GM19463 (cell line): Measurements from ENCODE around the gene SGIP1.
"Not testable (repeated sequence)": the region's sequence is repeated elsewhere in the genome, so short reads cannot be mapped to it uniquely, and the experiment has no call there.

Experiments
- ATAC-seq: cut with Tn5 transposase; IDR thresholded peaks from one replicate; pipeline ENCODE4 v1.9.1; 2021; ENCODE audit warnings: mild to moderate bottlenecking, moderate library complexity; ENCODE audit not compliant: unreplicated experiment

Gene SGIP1

DNA sequence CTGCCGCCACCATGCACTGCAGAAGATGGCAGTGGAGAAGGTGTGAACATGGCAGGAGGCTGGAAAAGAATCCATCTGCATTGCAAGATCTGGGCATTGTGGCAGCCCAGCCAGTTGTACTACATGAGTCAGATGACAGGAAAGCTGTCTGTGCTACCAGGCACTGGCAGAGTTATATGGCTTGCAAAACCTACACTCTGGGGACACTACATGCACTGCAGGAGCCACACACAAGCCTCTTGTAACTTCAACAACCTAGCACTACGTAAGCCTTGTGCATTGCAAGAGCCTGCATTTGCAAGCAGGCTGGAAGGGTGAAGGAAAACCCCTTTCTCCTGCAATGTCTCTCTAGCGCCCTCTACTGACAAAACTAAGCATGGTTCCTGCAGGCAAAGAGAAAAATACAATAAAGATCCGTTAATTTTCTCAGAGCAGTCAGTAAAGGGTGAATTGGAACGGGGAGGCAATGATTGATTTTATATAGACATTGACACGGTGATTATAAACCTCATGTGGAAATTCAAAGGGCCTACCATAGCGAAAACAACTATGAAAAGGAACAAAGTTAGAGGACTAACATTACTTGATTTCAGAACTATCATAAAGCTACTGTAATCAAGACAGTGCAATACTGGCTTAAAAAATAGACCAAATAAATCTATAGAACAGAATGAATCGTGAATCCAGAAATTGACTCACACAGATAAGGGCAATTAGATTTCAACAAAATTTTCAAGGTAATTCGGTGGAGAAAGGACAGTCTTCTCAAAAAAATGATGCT lies 192.1 kb downstream of the SGIP1 start:
- ATAC-seq: peak; percentile 75

GRCh38 chr1:66728021-66728420 lies 194.1 kb downstream of the SGIP1 start:
- no peak for ATAC-seq

DNA sequence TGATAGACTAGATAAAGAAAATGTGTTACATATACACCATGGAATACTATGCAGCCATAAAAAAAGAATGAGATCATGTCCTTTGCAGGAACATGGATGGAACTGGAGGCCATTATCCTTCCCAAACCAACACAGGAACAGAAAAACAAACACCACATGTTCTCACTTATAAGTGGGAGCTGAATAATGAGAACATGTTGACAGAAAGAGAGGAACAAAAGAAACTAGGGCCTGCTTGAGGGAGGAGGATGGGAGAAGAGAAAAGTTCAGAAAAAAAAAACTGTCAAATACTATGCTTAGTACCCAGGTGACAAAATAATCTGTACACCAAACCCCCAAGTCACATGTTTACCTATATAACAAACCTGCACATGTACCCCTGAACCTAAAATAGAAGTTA lies 194.8 kb downstream of the SGIP1 start:
- not testable (repeated sequence) for ATAC-seq

DNA sequence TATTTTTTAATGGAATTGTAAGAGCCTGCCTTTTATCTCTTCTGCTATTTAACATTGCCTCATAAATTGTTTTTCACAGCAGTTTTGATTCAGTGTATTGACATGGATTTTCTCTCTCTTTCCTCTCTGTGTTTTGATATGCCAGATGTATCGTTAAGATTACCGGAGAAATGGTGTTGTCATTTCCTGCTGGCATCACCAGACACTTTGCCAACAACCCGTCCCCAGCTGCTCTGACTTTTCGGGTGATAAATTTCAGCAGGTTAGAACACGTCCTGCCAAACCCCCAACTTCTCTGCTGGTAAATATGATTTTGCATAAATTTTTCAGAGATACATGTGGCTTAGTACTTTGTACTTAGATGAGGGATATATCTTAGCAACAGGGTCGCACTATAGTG lies 195.2 kb downstream of the SGIP1 start:
- no peak for ATAC-seq

DNA sequence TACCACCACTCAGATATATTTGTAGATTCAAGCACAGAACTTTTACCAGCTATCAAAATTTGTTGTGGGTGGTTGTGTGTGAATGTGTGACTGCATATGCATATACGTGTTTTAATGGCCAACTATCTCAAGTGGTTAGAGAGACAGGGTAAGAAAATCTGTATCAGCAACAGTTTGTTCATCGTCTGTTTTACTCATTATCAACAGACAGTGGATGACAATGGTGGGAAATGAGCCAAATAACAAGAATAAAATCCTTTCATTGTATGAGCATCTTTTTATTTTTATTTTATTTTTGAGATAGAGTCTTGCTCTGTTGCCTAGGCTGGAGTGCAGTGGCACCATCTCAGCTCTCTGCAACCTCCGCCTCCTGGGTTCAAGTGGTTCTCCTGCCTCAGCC lies 195.6 kb downstream of the SGIP1 start:
- no peak for ATAC-seq

GRCh38 chr1:66730462-66730861 lies 196.5 kb downstream of the SGIP1 start:
- ATAC-seq: no peak

GRCh38 chr1:66731170-66731865 lies 197.4 kb downstream of the SGIP1 start:
- ATAC-seq: peak; percentile 66

GRCh38 chr1:66732407-66733166 lies 198.6 kb downstream of the SGIP1 start:
- ATAC-seq: peak; percentile 56

DNA sequence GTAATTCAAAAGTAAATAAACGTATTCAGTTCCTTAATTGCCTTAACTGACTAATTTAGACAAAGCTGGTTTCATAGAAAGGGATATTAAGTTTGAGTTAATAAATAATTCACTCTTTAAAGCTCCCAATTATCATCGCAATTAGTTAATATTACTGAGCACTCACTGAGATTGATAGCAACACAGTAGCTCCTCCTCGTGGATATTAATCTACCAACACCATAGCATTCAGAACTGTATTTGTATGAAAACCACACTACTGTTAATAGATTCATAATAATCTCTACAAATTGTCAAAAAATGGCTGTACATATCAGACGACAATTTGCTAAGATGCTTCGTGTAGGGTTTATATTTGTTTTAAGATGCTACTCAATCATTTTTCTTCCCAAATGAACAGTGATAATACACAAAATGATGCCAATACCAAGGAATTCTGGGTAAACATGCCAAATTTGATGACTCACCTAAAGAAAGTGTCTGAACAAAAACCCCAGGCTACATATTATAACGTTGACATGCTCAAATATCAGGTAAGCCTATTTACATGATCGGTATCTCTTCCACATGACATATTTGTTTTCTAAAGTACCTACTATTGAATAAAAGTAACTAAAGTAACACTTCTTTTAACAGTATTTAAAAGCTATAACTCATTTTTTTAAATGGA lies 199.5 kb downstream of the SGIP1 start:
- ATAC-seq: no peak

DNA sequence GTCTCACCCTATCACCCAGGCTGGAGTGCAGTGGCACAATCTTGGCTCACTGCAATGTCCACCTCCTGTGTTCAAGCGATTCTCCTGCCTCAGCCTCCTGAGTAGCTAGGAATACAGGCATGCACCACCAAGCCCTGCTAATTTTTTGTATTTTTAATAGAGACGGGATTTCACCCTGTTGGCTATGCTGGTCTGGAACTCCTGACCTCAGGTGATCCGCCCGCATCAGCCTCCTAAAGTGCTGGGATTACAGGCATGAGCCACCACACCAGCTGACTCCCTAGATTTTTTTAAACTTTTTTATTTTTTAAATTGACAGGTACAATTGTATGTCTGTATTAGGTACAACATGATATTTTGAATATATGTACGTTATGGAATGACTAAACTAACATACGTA lies 200.6 kb downstream of the SGIP1 start:
- not testable (repeated sequence) for ATAC-seq

DNA sequence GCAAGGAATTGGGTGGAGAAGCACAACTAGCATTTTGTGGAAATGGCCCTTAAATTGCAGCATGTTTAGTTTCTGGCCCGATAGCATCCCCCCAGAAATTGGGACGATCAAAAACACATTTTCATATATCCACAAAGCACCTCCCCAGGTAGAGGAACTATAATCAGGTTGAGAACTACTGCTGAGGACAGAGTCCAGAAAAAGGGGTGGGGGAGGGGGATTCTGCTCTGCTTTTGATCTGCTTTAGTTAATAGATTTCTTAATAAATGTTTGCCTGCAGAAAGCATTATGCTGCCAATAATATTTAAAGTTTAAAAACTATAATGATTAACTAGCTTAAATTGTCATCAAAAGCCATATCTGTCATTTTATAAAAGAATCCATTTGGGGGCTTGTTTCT lies 203.9 kb downstream of the SGIP1 start:
- no peak for ATAC-seq

DNA sequence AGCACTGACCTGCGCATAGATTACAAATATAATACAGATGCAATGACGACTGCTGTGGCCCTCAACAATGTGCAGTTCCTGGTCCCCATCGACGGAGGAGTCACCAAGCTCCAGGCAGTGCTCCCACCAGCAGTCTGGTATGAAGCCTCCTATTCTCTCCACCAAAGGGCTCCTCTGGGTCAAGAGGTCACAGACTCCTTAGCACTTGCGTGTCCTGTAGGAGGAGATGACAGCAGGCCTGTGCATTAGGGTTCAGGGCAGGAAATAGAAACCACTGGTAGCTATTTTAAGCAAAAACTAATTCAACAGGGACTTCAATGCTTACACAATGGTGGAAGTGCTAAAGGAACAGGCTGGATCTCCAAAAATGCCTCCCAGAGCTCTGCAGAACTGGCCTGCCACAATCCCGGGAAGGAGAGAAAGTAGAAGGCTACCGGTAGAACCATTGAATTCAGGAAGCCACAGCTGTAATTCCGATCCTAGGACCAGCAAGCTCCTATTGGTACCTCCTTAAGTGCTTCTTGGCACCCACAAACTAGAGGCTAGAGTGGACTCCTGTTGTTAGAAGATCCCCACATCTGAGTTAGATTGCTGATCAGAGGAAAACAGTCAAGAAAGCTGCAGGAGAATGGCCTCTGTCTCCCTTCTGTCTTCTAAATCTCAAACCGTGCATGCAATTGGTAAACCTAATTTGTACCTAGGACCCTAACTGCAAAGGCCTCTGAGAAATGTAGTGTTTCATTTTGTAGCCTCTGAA lies 205.6 kb downstream of the SGIP1 start:
- ATAC-seq: peak; percentile 86

GRCh38 chr1:66745451-66745850 lies 211.5 kb downstream of the SGIP1 start:
- no peak for ATAC-seq

- no peak for ATAC-seq
Measured at GRCh38 chr1:66747501-66747900, 213.5 kb downstream of the SGIP1 start.

GRCh38 chr1:66750577-66750976 lies 216.6 kb downstream of the SGIP1 start:
- no peak for ATAC-seq

DNA sequence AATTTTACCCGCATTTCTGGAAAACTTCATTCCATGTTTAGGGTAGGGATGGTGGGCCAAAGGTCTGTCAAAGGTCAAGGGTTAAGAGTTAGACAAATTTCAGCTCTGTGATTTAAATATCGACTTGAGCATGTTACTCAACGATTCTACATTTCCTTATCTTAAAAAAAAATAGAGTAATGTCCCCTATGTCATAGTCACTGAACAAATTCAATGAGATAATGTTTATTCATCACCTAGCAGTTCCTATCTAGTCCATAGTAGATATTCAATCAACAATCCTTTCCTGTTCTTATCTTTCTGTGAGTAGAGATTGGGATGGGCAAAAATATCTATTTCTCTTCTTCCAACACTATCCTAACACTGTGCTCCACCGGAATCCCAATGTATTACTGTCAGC lies 217.2 kb downstream of the SGIP1 start:
- ATAC-seq: no peak

DNA sequence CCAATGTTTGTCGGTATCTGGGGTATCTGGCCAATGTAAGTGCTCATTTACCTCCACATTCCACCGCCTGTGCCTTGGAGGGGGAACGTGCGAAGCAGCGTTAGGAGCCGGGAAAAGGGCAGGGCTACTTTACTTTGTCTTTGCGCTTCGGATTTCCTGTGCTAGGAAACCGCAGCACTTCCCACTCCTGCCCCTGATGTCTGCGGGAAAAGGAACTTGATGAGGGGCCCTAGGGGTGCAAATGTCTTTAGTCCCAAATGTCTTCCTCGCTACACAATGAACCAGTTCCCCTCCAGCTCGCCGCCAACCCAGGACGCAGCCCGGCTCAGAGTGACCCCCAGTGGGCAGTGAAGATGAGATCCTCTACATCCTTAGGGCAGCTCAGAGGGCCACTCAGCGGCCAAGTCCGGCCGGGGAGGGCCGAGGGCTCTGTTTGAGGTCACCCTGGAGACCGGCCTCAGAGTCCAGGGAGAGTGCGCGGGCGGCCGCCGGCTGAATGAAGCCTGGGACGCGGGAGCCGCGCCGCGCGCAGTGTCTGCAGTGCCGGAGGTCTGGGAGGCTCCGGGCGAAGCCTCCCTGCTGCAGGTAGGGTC lies 218.1 kb downstream of the SGIP1 start, which contains the start of gene DYNLT5:
DYNLT5 (plus strand) TSS at position 460 of the 593 bp plus-strand sequence. CDS start 2,200 bp downstream, outside the sequence.
- ATAC-seq: peak; percentile 69

- ATAC-seq: peak; percentile 19
Measured at GRCh38 chr1:66752671-66753371, 218.9 kb downstream of the SGIP1 start.

DNA sequence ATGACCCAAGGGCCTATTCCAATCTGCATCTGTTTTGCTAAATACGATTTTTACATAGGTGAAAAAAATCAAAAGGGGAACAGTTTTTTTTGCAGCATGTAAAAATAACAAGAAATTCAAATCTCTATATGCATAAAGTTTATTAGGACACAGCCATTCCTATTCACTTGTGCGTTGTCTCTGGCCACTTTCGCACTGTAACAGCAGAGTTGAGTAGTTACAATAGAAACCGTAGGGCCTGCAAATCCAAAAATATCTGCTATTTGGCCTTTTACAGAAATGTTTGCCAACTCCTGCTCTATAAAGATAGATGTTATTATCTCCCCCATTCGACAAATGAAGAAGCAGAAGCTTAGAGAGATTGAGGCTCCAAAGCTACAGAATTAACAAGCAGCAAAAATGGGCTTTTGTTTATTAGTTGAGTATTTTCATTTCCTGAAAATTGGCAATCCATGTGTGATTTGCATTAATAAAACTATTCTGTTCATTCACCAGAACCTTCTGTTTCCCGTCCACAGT lies 223.8 kb downstream of the SGIP1 start:
- ATAC-seq: peak; percentile 16
